HepG2 (cell line): ENCODE data around the gene ZFAND2A. TPM values are rescaled to one million over a fixed set of nuclear protein-coding genes. Genes with fewer than 3 reads are reported as not detected.

Experiments
- CBX5 ChIP-seq: sonication (generic); formaldehyde crosslinking; IDR thresholded peaks from 2 replicates; pipeline ENCODE4 v1.4.0; 2020; ENCODE audit warnings: missing genetic modification reagents, borderline replicate concordance
- DMAP1 ChIP-seq: IDR thresholded peaks from 2 replicates; pipeline ENCODE4 v1.6.1; 2016
- GABPA ChIP-seq, 2 experiments: IDR thresholded peaks; 2 replicates each; pipeline ENCODE4 v1.6.1; 2011 to 2016; ENCODE audit warnings: low read depth in 2 of 2, low read length in 1 of 2, missing biosample characterization in 1 of 2, missing genetic modification characterization in 1 of 2
- GABPB1 ChIP-seq: IDR thresholded peaks from 2 replicates; pipeline ENCODE4 v1.6.1; 2016; ENCODE audit warnings: mild to moderate bottlenecking, missing genetic modification reagents, moderate library complexity, missing compliant biosample characterization
- HMG20A ChIP-seq: IDR thresholded peaks from 2 replicates; pipeline ENCODE4 v1.6.1; 2016; ENCODE audit warnings: borderline replicate concordance
- MAX ChIP-seq: IDR thresholded peaks from 2 replicates; pipeline ENCODE4 v1.6.1; 2012; ENCODE audit warnings: inconsistent platforms
- NFIC ChIP-seq: IDR thresholded peaks from 2 replicates; pipeline ENCODE4 v1.6.1; 2012; ENCODE audit warnings: mild to moderate bottlenecking, low read length, inconsistent platforms
- PHF20 ChIP-seq: sonication (generic); formaldehyde crosslinking; IDR thresholded peaks from 2 replicates; pipeline ENCODE4 v1.5.0; 2020; ENCODE audit warnings: mild to moderate bottlenecking, missing genetic modification reagents
- POLR2G ChIP-seq: fragments of 200-400 bp; formaldehyde crosslinking; IDR thresholded peaks from 2 replicates; pipeline ENCODE4 v1.6.1; 2018; ENCODE audit warnings: mild to moderate bottlenecking, low read depth, low read length, moderate library complexity
- SALL2 ChIP-seq: sonication (generic); formaldehyde crosslinking; IDR thresholded peaks from 2 replicates; pipeline ENCODE4 v1.8.1; 2023; ENCODE audit warnings: mild to moderate bottlenecking, missing genetic modification reagents, inconsistent platforms
- SOX5 ChIP-seq: IDR thresholded peaks from 2 replicates; pipeline ENCODE4 v1.6.1; 2016; ENCODE audit warnings: borderline replicate concordance
- ZBTB33 ChIP-seq: sonication (generic); formaldehyde crosslinking; IDR thresholded peaks from 2 replicates; pipeline ENCODE4 v1.4.0; 2020; ENCODE audit warnings: missing genetic modification reagents
- ZFP62 ChIP-seq: sonication (generic); formaldehyde crosslinking; IDR thresholded peaks from 2 replicates; pipeline ENCODE4 v1.4.0; 2020; ENCODE audit warnings: missing genetic modification reagents
- ZFX ChIP-seq: sonication (generic); formaldehyde crosslinking; IDR thresholded peaks from 2 replicates; pipeline ENCODE4 v1.4.0; 2020; ENCODE audit warnings: mild to moderate bottlenecking, low read depth, missing genetic modification reagents, moderate library complexity
- ZNF598 ChIP-seq: sonication (generic); formaldehyde crosslinking; IDR thresholded peaks from 2 replicates; pipeline ENCODE4 v1.5.1; 2020; ENCODE audit warnings: mild to moderate bottlenecking, missing genetic modification reagents, borderline replicate concordance
- ZNF776 ChIP-seq: sonication (generic); formaldehyde crosslinking; IDR thresholded peaks from 2 replicates; pipeline ENCODE4 v1.4.0; 2020; ENCODE audit warnings: mild to moderate bottlenecking, missing genetic modification reagents
- ZNF781 ChIP-seq: sonication (generic); formaldehyde crosslinking; IDR thresholded peaks from 2 replicates; pipeline ENCODE4 v1.5.1; 2020; ENCODE audit warnings: borderline replicate concordance, mild to moderate bottlenecking, missing genetic modification reagents; ENCODE audit errors: not compliant biosample characterization
- polyA plus RNA-seq, 8 experiments: library from polyadenylated mRNA; depleted of rRNA in 3 of 8; stranded (reverse) in 7 of 8; unstranded in 1 of 8; fragments of >200 nt; fragmentation: Illumina TruSeq in 4 of 8; extraction: Trizol in 4 of 8; gene quantifications; 2 replicates each; pipeline versions ENCODE4 v1.2.1 to v1.2.3, GENCODE V29; 2011 to 2016; ENCODE audit warnings: low read depth in 4 of 8, missing spikeins in 1 of 8, mixed read lengths in 1 of 8; ENCODE audit not compliant: insufficient read depth in 1 of 8
- total RNA-seq, 5 experiments: library from RNA; depleted of rRNA; stranded (reverse); fragments of >200 nt; fragmentation: Illumina TruSeq; extraction: Trizol; gene quantifications; 2 replicates each; pipeline ENCODE4 v1.2.3, GENCODE V29; 2016; ENCODE audit warnings: low read depth in 1 of 5
- TF ChIP-seq, protein P1 (sequence below): sonication (generic); formaldehyde crosslinking; IDR thresholded peaks from 2 replicates; pipeline ENCODE4 v1.4.0; 2020; ENCODE audit warnings: mild to moderate bottlenecking, missing genetic modification reagents, borderline replicate concordance
- TF ChIP-seq, protein P2 (sequence below): sonication (generic); formaldehyde crosslinking; IDR thresholded peaks from 2 replicates; pipeline ENCODE4 v1.4.0; 2020; ENCODE audit warnings: mild to moderate bottlenecking, missing genetic modification reagents
- TF ChIP-seq, protein P3 (sequence below): sonication (generic); formaldehyde crosslinking; IDR thresholded peaks from 2 replicates; pipeline ENCODE4 v1.5.0; 2020; ENCODE audit warnings: missing genetic modification reagents

Gene ZFAND2A
- total and polyA plus RNA-seq, 2 of the 13 experiments (the other 11 are each of a cell fraction or from before 2014, with no cell fraction given), result 140 to 153 TPM

GRCh38 chr7:1156782-1157535 lies 3.0 kb downstream of the ZFAND2A start (continued):
- TF ChIP-seq, protein P1, sequence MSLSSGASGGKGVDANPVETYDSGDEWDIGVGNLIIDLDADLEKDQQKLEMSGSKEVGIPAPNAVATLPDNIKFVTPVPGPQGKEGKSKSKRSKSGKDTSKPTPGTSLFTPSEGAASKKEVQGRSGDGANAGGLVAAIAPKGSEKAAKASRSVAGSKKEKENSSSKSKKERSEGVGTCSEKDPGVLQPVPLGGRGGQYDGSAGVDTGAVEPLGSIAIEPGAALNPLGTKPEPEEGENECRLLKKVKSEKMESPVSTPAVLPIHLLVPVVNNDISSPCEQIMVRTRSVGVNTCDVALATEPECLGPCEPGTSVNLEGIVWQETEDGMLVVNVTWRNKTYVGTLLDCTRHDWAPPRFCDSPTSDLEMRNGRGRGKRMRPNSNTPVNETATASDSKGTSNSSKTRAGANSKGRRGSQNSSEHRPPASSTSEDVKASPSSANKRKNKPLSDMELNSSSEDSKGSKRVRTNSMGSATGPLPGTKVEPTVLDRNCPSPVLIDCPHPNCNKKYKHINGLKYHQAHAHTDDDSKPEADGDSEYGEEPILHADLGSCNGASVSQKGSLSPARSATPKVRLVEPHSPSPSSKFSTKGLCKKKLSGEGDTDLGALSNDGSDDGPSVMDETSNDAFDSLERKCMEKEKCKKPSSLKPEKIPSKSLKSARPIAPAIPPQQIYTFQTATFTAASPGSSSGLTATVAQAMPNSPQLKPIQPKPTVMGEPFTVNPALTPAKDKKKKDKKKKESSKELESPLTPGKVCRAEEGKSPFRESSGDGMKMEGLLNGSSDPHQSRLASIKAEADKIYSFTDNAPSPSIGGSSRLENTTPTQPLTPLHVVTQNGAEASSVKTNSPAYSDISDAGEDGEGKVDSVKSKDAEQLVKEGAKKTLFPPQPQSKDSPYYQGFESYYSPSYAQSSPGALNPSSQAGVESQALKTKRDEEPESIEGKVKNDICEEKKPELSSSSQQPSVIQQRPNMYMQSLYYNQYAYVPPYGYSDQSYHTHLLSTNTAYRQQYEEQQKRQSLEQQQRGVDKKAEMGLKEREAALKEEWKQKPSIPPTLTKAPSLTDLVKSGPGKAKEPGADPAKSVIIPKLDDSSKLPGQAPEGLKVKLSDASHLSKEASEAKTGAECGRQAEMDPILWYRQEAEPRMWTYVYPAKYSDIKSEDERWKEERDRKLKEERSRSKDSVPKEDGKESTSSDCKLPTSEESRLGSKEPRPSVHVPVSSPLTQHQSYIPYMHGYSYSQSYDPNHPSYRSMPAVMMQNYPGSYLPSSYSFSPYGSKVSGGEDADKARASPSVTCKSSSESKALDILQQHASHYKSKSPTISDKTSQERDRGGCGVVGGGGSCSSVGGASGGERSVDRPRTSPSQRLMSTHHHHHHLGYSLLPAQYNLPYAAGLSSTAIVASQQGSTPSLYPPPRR (CRISPR knock-in tag), result peak; percentile 99
- TF ChIP-seq CBX5 (CRISPR knock-in tag), result peak; percentile 38
- TF ChIP-seq, protein P2, sequence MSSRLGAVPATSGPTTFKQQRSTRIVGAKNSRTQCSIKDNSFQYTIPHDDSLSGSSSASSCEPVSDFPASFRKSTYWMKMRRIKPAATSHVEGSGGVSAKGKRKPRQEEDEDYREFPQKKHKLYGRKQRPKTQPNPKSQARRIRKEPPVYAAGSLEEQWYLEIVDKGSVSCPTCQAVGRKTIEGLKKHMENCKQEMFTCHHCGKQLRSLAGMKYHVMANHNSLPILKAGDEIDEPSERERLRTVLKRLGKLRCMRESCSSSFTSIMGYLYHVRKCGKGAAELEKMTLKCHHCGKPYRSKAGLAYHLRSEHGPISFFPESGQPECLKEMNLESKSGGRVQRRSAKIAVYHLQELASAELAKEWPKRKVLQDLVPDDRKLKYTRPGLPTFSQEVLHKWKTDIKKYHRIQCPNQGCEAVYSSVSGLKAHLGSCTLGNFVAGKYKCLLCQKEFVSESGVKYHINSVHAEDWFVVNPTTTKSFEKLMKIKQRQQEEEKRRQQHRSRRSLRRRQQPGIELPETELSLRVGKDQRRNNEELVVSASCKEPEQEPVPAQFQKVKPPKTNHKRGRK (CRISPR knock-in tag), result no peak
- peak; percentile 95 for TF ChIP-seq HMG20A (CRISPR knock-in tag)
- TF ChIP-seq NFIC, result peak; percentile 99
- TF ChIP-seq ZNF776 (CRISPR knock-in tag), result no peak
- TF ChIP-seq ZBTB33 (CRISPR knock-in tag), result peak; percentile 83
- peak; percentile 86 for TF ChIP-seq SALL2 (CRISPR knock-in tag)
- TF ChIP-seq MAX, result peak; percentile 80
- TF ChIP-seq ZFX, result peak; percentile 90
- peak; percentile 45; the same call in 1 of the 2 replicates for TF ChIP-seq PHF20 (CRISPR knock-in tag)
- peak; percentile 69; the same call in 1 of the 2 replicates for TF ChIP-seq GABPB1 (CRISPR knock-in tag)
- TF ChIP-seq ZFP62 (CRISPR knock-in tag), result no peak
- 0 out of 2 replicates have a peak, but pooled peaks have one; percentile 43 for TF ChIP-seq ZNF598 (CRISPR knock-in tag)
- no peak for TF ChIP-seq ZNF781 (CRISPR knock-in tag)
- TF ChIP-seq, protein P3, sequence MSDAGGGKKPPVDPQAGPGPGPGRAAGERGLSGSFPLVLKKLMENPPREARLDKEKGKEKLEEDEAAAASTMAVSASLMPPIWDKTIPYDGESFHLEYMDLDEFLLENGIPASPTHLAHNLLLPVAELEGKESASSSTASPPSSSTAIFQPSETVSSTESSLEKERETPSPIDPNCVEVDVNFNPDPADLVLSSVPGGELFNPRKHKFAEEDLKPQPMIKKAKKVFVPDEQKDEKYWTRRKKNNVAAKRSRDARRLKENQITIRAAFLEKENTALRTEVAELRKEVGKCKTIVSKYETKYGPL, result no peak; the same call in 1 of the 2 replicates
- peak; percentile 91 for TF ChIP-seq SOX5 (CRISPR knock-in tag)
- no peak for TF ChIP-seq GABPA (IDR thresholded peaks at IDR 0.05; ENCODE audit: low read depth, low read length)
- TF ChIP-seq GABPA (CRISPR knock-in tag; IDR thresholded peaks at IDR 0.05; ENCODE audit: low read depth), result peak; percentile 77
- TF ChIP-seq POLR2G, result peak; percentile 96
- TF ChIP-seq DMAP1 (CRISPR knock-in tag), result peak; percentile 91; the same call in 1 of the 2 replicates
